H1 (cell line): ENCODE results near the gene HS3ST5.

ENCODE experiments used
- CTCF ChIP-seq, 3 experiments: IDR thresholded peaks; 1 replicate in 2 of 3; 2 replicates in 1 of 3; pipeline versions ENCODE4 v1.5.1 to v1.6.1; 2011; ENCODE audit warnings: low read length in 3 of 3, mild to moderate bottlenecking in 3 of 3, inconsistent platforms in 2 of 3, low read depth in 1 of 3, moderate library complexity in 1 of 3; ENCODE audit not compliant: insufficient read depth in 1 of 3; ENCODE audit errors: control extremely low read depth in 1 of 3
- HDAC6 ChIP-seq: IDR thresholded peaks from one replicate; pipeline ENCODE4 v1.7.1; 2012; ENCODE audit warnings: low read depth, mild to moderate bottlenecking, inconsistent platforms, low read length, moderate library complexity
- JUND ChIP-seq: IDR thresholded peaks from 2 replicates; pipeline ENCODE4 v1.6.1; 2011; ENCODE audit warnings: mild to moderate bottlenecking, improper control_type of control experiment, low read length
- MAX ChIP-seq: IDR thresholded peaks from 2 replicates; pipeline ENCODE4 v1.6.1; 2012; ENCODE audit warnings: inconsistent platforms
- POLR2A ChIP-seq, 2 experiments: IDR thresholded peaks; 1 replicate in 1 of 2; 2 replicates in 1 of 2; pipeline ENCODE4 v1.6.1; 2011; ENCODE audit warnings: low read depth in 2 of 2, low read length in 2 of 2, mild to moderate bottlenecking in 2 of 2; ENCODE audit errors: control extremely low read depth in 1 of 2
- POLR2AphosphoS5 ChIP-seq: IDR thresholded peaks from 2 replicates; pipeline ENCODE4 v1.6.1; 2011; ENCODE audit warnings: low read depth, low read length
- RAD21 ChIP-seq, 2 experiments: IDR thresholded peaks in 1 of 2; conservative IDR thresholded peaks in 1 of 2; 2 replicates each; pipeline ENCODE4 v1.6.1; 2011; ENCODE audit warnings: low read depth in 2 of 2, low read length in 2 of 2, improper control_type of control experiment in 1 of 2, inconsistent platforms in 1 of 2, mild to moderate bottlenecking in 1 of 2, moderate library complexity in 1 of 2
- SIRT6 ChIP-seq: IDR thresholded peaks from one replicate; pipeline ENCODE4 v1.7.1; 2012; ENCODE audit warnings: low read length, inconsistent platforms
- SRF ChIP-seq: IDR thresholded peaks from 2 replicates; pipeline ENCODE4 v1.6.1; 2011; ENCODE audit warnings: mild to moderate bottlenecking, low read depth, low read length, moderate library complexity
- TCF12 ChIP-seq: IDR thresholded peaks from 2 replicates; pipeline ENCODE4 v1.6.1; 2011; ENCODE audit warnings: low read depth, mild to moderate bottlenecking, low read length
- USF2 ChIP-seq: IDR thresholded peaks from 2 replicates; pipeline ENCODE4 v1.6.1; 2011; ENCODE audit warnings: low read length, improper control_type of control experiment
- ZNF274 ChIP-seq: IDR thresholded peaks from 2 replicates; pipeline ENCODE4 v1.7.0; 2012; ENCODE audit warnings: low read length, borderline replicate concordance; ENCODE audit errors: extremely low read depth

GRCh38 chr6:114131945-114132344, 210.9 kb downstream of the HS3ST5 start:
- no peak for TF ChIP-seq POLR2AphosphoS5
- no peak for TF ChIP-seq USF2
- TF ChIP-seq RAD21 (IDR thresholded peaks at IDR 0.05 in 1 of 2, conservative IDR thresholded peaks at IDR 0.05 in 1 of 2; ENCODE audit: low read depth in 2 of 2, low read length in 2 of 2), result no peak
- no peak for TF ChIP-seq CTCF (IDR thresholded peaks at IDR 0.05; ENCODE audit: control extremely low read depth in 1 of 3, insufficient read depth in 1 of 3, low read depth in 1 of 3, low read length in 3 of 3)
- no peak for TF ChIP-seq ZNF274
- TF ChIP-seq POLR2A (IDR thresholded peaks at IDR 0.05; ENCODE audit: control extremely low read depth in 1 of 2, low read depth in 2 of 2, low read length in 2 of 2), result no peak
- TF ChIP-seq JUND, result no peak
- no peak for TF ChIP-seq SRF
- no peak for TF ChIP-seq HDAC6
- TF ChIP-seq TCF12, result no peak
- TF ChIP-seq MAX, result no peak
- TF ChIP-seq SIRT6, result no peak
